Smooth muscle cell (in vitro differentiated cells): Measurements from ENCODE around the gene DPF3. TPM values are rescaled to one million over a fixed set of nuclear protein-coding genes. Genes with fewer than 3 reads are reported as not detected.

Source experiments
- DNase-seq: peaks from one replicate; lab custom pipeline; 2025; ENCODE audit not compliant: unreplicated experiment; lab: John Stamatoyannopoulos, UW
- H2AFZ ChIP-seq: fragments of 200-600 bp; sonication (generic); 2 replicates; pipeline ENCODE4 v1.6.0; 2016; ENCODE audit warnings: antibody characterized with exemption, low read depth, mild to moderate bottlenecking
- H3F3A ChIP-seq: fragments of 200-600 bp; sonication (generic); 2 replicates; pipeline ENCODE4 v1.6.0; 2017; ENCODE audit warnings: antibody characterized with exemption, low read depth
- H3K27ac ChIP-seq: fragments of 200-600 bp; sonication (generic); 2 replicates; pipeline ENCODE4 v1.5.1; 2016; ENCODE audit warnings: low read depth, mild to moderate bottlenecking
- H3K27me3 ChIP-seq: fragments of 200-600 bp; sonication (generic); 2 replicates; pipeline ENCODE4 v1.6.1; 2016; ENCODE audit warnings: low read depth, mild to moderate bottlenecking
- H3K36me3 ChIP-seq: fragments of 200-600 bp; sonication (generic); 2 replicates; pipeline ENCODE4 v1.5.1; 2016; ENCODE audit warnings: low read depth
- H3K4me1 ChIP-seq: fragments of 200-600 bp; sonication (generic); 2 replicates; pipeline ENCODE4 v1.5.1; 2016; ENCODE audit warnings: low read depth
- H3K4me2 ChIP-seq: fragments of 200-600 bp; sonication (generic); 2 replicates; pipeline ENCODE4 v1.6.0; 2016; ENCODE audit warnings: mild to moderate bottlenecking
- H3K4me3 ChIP-seq: fragments of 200-600 bp; sonication (generic); 2 replicates; pipeline ENCODE4 v1.5.1; 2016; ENCODE audit warnings: mild to moderate bottlenecking
- H3K79me2 ChIP-seq: fragments of 200-600 bp; sonication (generic); 2 replicates; pipeline ENCODE4 v1.6.0; 2016; ENCODE audit warnings: low read depth, mild to moderate bottlenecking
- H3K9ac ChIP-seq: fragments of 200-600 bp; sonication (generic); 2 replicates; pipeline ENCODE4 v1.6.0; 2016; ENCODE audit warnings: low read depth
- H3K9me3 ChIP-seq: fragments of 200-600 bp; sonication (generic); replicated peaks from 2 replicates; pipeline ENCODE4 v1.5.1; 2016; ENCODE audit warnings: low read depth
- H4K20me1 ChIP-seq: fragments of 200-600 bp; sonication (generic); 2 replicates; pipeline ENCODE4 v1.6.0; 2016; ENCODE audit warnings: low read depth
- WGBS: methylation state at CpG from one replicate; pipeline ENCODE4 v1.1.7; 2016; ENCODE audit warnings: low lambda C conversion rate; 5-methylcytosine and 5-hydroxymethylcytosine counted together
- polyA plus RNA-seq: library from polyadenylated mRNA; unstranded; fragments of >200 nt; fragmentation: Nextera tagmentation; extraction: Ambion mirVana; gene quantifications from 2 replicates; pipeline ENCODE4 v1.2.1, GENCODE V29; 2016
- total RNA-seq: library from RNA; depleted of rRNA; stranded (reverse); fragments of >200 nt; gene quantifications from 2 replicates; pipeline ENCODE4 v1.2.3, GENCODE V29; 2014
- TF ChIP-seq, protein P1 (sequence below): fragments of 200-600 bp; sonication (generic); IDR thresholded peaks from 2 replicates; pipeline ENCODE4 v1.5.1; 2017; ENCODE audit warnings: borderline replicate concordance, mild to moderate bottlenecking, antibody characterized with exemption; ENCODE audit not compliant: insufficient read depth, poor library complexity, severe bottlenecking

The DPF3 gene
- total and polyA plus RNA-seq, 2 experiments from 2014 or later, result 4.9 to 12.6 TPM

DNA sequence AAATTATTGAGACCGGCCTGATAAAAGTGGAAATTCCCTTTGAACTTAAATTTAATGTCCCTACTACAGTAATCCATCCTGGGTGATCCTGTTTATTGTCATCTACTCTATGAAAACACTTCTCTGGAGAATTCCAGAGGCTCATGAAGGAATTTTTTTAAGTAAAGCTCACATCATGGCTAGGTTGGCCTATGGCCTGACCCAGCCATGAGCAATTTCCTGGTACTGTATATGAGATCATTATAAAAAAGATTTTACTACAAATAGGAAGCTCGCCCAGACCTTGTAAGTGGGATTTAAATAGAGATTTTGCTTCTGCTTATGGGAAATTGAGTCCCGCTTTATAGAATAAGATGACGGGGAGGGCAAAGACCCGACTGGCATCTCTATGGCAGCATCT lies 215.5 kb downstream of the DPF3 start:
- TF ChIP-seq, protein P1, sequence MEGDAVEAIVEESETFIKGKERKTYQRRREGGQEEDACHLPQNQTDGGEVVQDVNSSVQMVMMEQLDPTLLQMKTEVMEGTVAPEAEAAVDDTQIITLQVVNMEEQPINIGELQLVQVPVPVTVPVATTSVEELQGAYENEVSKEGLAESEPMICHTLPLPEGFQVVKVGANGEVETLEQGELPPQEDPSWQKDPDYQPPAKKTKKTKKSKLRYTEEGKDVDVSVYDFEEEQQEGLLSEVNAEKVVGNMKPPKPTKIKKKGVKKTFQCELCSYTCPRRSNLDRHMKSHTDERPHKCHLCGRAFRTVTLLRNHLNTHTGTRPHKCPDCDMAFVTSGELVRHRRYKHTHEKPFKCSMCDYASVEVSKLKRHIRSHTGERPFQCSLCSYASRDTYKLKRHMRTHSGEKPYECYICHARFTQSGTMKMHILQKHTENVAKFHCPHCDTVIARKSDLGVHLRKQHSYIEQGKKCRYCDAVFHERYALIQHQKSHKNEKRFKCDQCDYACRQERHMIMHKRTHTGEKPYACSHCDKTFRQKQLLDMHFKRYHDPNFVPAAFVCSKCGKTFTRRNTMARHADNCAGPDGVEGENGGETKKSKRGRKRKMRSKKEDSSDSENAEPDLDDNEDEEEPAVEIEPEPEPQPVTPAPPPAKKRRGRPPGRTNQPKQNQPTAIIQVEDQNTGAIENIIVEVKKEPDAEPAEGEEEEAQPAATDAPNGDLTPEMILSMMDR, result no peak
- no peak for DNase-seq
- Histone ChIP-seq H4K20me1 (no peaks in the 10 kb centered on the region), H3K27me3 (no peaks in the 10 kb centered on the region), H3K4me3 (no peak overlapping the region), H3K27ac (no peak overlapping the region), H3F3A (no peaks in the 10 kb centered on the region), H3K79me2 (no peaks in the 10 kb centered on the region), H2AFZ (no peak overlapping the region), H3K9ac (no peak overlapping the region), H3K4me1 (peaks cover 7% of the 10 kb centered on the region), H3K9me3 (no peaks in the 10 kb centered on the region), H3K4me2 (no peak overlapping the region), H3K36me3 (no peaks in the 10 kb centered on the region)
- 94% methylated on average over 5 of the region's 5 CpGs for WGBS

DNA sequence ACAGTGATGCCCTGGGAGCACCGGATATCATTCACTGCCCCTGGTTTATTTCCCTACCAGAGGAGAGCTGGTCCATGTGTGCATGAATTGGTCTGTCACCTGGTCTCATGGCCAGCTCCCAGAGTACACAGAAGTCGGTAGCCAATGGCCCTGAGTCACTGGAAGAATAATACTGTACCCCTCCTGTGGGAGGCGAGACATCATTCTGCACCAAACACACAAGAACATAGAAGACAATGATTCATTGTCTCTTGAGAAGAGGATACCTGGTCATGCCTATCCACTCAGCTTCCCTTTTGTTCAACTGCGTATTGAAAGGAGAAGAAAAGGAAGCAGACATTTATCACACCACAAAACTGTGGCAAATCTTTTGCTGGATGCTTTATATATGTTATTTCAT lies 216.2 kb downstream of the DPF3 start:
- H2AFZ ChIP-seq, result no peak overlapping the region
- no peak overlapping the region for H3K27ac ChIP-seq
- TF ChIP-seq, protein P1, result no peak
- H3K79me2 ChIP-seq, result no peaks in the 10 kb centered on the region
- no peaks in the 10 kb centered on the region for H4K20me1 ChIP-seq
- H3K36me3 ChIP-seq, result no peaks in the 10 kb centered on the region
- peaks cover 7% of the 10 kb centered on the region for H3K4me1 ChIP-seq
- WGBS, result 95% methylated on average over 4 of the region's 4 CpGs
- H3K27me3 ChIP-seq, result no peaks in the 10 kb centered on the region
- no peak overlapping the region for H3K9ac ChIP-seq
- H3K9me3 ChIP-seq, result no peaks in the 10 kb centered on the region
- no peak overlapping the region for H3K4me3 ChIP-seq
- no peaks in the 10 kb centered on the region for H3F3A ChIP-seq
- DNase-seq, result no peak
- H3K4me2 ChIP-seq, result no peak overlapping the region

DNA sequence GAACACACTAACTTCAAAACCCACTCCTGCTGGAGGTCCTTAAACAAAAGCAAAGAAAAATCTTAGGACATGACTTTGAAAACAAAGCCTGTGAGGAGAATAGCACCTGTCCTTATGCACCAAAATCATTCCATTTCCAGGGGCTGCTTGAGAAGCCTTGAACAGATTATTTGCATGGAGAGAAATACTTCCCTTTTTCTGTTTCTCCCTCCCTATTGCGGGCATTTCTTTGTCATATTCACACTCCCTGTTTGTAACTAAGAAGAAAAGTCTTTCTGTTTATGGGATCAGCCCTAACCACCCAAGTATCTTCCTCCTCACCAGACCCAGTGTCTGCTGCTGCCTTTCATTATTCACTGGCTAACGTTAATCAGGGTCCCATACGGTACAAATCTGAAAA lies 218.8 kb downstream of the DPF3 start:
- Histone ChIP-seq H3K9me3 (no peaks in the 10 kb centered on the region), H3K79me2 (no peaks in the 10 kb centered on the region), H3K27me3 (no peaks in the 10 kb centered on the region), H3K4me3 (no peak overlapping the region), H3K4me2 (no peak overlapping the region), H3K9ac (no peak overlapping the region), H3K27ac (no peak overlapping the region), H4K20me1 (no peaks in the 10 kb centered on the region), H3K4me1 (peaks cover 2% of the 10 kb centered on the region), H3K36me3 (no peaks in the 10 kb centered on the region), H2AFZ (no peak overlapping the region), H3F3A (no peaks in the 10 kb centered on the region)
- TF ChIP-seq, protein P1, result no peak
- DNase-seq, result no peak
- 84% methylated on average over 3 of the region's 3 CpGs for WGBS

DNA sequence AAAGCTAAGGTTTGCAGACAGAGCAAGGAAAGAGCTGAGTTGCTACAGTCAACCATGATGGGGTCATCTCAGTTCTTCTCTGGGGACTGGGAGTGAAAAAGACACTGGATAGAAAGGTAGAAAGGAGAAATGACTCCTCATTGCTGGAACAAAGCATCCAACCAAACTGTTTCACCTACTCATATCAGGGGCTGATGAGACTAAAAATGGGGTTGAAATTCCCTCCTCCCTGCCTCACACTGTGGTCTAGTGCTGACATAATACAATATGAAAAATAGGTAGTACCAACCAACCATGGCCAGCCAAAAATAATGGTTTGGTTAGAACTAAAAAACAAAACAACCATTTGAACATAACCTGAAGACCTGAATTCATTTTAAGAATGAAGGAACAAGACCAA lies 220.7 kb downstream of the DPF3 start:
- no peak overlapping the region for H2AFZ ChIP-seq
- H3K79me2 ChIP-seq, result no peaks in the 10 kb centered on the region
- H3K4me3 ChIP-seq, result no peak overlapping the region
- no peak for DNase-seq
- no peaks in the 10 kb centered on the region for H3K27me3 ChIP-seq
- no peak overlapping the region for H3K4me2 ChIP-seq
- no peak overlapping the region for H3K27ac ChIP-seq
- H3K36me3 ChIP-seq, result no peaks in the 10 kb centered on the region
- H3K9me3 ChIP-seq, result no peaks in the 10 kb centered on the region
- no peaks in the 10 kb centered on the region for H3F3A ChIP-seq
- H3K4me1 ChIP-seq, result no peaks in the 10 kb centered on the region
- TF ChIP-seq, protein P1, result no peak
- H3K9ac ChIP-seq, result no peak overlapping the region
- no peaks in the 10 kb centered on the region for H4K20me1 ChIP-seq
